Inflammatory macrophage (primary cell): Measurements from ENCODE around the gene ZNF337.
"Not testable (repeated sequence)": the region's sequence is repeated elsewhere in the genome, so short reads cannot be mapped to it uniquely, and the experiment has no call there.

ENCODE experiments used
- DNase-seq, 2 donors: peaks; one replicate each; pipeline ENCODE4 v3.0.0-alpha.2; 2020 to 2022

The ZNF337 gene

DNA sequence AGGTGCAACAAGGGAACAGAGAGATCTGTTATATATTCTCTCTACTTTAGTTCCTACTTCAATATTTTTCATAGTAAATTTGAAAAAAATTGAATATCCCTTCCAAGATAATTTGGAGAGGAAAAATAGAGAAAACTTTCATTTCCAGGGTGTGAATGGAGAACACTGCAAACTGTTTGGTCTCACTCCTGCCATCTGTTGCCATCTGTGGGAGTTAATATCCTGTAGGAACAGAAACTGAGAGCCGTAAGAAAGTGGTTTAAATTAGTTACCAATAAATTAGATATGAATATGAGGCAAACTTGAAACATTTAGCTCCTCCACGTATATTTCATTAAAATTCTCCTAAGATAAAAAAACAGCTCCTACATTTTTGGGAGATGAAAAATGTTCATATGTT lies 4.2 kb downstream of the ZNF337 start:
- DNase-seq, result no peak

GRCh38 chr20:25690427-25690826 lies 6.2 kb downstream of the ZNF337 start:
- no peak for DNase-seq

DNA sequence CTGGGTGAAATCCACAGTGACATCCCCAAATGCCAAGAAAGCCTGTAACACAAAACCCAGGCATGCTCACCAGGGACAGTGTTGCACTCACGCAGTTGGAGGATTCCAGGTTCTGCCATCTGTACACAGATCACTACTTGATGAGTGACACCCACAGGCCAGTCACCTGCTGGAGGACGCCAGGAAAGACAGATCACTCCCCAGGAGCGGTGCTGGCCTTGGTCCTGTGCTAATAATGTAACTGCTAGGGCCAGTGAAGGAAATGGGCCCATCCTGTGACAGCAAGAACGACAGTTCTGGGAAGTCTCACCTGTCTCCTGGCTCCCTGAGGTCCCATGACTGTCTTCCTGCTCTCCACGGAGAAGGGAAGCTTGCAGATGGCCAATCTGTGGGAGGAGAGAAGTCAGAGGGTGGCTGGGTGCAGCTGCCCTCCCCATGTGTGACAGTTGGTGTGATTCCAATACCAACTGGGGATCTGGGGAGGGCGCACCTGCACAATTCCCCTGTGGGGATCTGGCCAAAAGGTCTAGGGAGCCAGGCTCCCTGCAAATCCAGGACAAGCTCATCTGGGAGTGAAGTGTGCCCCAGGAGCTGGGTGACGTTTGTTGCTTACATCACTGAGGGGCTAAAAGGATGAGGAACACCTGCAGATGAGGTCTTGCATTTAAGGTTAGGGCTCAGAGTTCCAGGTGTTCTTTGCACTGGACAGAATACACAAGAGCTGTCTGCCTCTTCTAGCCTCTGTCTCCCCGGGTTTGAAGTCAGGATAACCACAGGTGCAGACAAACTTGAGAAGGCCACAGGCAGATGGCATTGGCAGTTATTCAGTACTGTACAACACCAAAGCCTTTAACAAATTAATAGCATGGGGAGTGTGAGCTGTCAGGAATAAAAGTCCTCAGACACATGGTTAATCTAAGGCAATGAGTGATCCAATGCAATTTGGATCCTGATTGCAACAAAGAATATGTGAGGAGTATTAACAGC lies 10.3 kb downstream of the ZNF337 start:
- no peak for DNase-seq

DNA sequence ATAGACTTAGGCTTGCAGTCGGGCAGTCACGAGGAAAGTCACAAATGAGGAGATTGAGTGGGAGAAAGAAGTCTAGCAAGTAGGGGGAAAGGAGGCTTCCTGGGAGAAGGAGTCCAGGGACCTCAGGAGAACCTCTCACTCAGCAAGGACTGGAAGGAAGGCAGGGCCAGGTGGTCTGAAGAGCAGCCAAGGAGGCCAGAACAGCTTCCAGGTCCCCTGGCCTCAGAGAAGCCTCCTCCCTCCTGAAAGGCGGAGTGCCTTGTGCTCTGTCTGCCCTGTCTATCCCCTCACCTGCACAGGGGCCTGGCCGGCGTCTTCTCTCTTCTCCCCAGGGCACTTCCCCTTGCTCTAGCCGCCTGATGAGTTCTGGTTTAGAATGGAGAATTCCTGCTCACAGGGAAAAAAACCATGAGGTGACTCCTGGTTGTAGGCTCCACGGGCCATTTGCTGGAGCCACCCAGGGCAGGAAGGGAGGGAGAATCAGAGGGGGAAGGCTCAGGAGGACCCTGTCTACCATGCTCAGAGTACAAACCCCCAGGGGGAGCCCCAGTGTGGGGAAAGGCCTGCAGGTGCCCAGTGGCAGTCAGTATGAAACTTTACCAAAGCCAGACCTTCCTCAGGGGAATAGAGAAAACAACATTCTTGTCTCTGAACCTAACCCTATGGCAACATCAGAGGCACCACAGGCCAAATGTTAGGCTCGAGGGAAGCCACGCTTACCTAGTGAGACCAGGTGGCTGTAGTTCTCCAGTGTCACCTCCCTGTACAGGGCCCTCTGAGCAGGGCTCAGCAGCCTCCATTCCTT lies 11.2 kb downstream of the ZNF337 start:
- DNase-seq, result no peak

- DNase-seq, result not testable (repeated sequence)
Observed at GRCh38 chr20:25683826-25684225, 12.8 kb downstream of the ZNF337 start.

DNA sequence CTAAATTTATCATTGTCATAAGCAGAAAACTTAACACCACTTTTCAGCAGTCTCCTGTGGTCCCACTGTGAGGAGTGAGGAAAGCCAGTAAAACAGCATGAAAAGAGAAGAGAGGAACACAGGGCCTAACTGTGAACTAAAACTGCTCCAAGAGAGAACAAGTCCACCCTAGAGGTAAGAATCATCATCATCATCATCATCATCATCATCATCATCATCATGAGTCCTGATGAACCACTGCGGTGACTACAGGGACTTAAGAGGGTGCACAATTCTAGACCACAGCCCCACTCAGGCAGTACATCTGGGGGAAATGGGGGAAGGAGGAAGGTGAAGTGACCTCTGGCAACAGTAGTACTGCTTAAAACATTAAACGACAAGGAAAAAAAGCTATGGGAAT lies 13.6 kb downstream of the ZNF337 start:
- DNase-seq, result no peak

- peak in 1 of 2 donors; percentile 60 for DNase-seq
Observed at GRCh38 chr20:25676164-25676809, 20.4 kb downstream of the ZNF337 start.

GRCh38 chr20:25675161-25675560 lies 21.5 kb downstream of the ZNF337 start:
- peak in 1 of 2 donors; percentile 36 for DNase-seq

- peak; percentile 66 to 75 for DNase-seq
Observed at GRCh38 chr20:25672659-25673235, 23.9 kb downstream of the ZNF337 start.

- no peak for DNase-seq
Observed at GRCh38 chr20:25669826-25670422, 26.7 kb downstream of the ZNF337 start.

DNA sequence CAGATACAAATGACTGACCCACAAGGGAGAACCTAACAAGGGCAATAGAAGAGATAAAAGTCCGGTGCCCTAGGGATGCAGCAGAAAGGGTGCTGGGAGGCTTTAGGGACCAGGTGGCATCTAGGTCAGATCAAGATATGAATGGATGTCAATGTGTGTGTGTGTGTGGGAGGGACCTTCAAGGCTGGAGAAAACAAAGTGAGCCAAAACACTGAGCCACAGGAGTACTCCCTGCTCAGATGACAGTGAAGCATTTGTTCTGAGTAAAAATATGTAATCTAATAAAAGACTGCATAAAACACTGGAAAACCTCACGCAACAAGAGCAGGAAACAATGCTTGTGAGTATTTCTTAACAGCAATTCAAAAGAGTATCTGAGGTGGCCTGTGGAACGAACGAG lies 28.2 kb downstream of the ZNF337 start:
- DNase-seq, result no peak

GRCh38 chr20:25659999-25660398 lies 36.7 kb downstream of the ZNF337 start:
- DNase-seq, result peak; percentile 33 to 59

- DNase-seq, result no peak
Observed at GRCh38 chr20:25654487-25654886, 42.2 kb downstream of the ZNF337 start.

- not testable (repeated sequence) for DNase-seq
Observed at GRCh38 chr20:25652866-25653265, 43.8 kb downstream of the ZNF337 start.

DNA sequence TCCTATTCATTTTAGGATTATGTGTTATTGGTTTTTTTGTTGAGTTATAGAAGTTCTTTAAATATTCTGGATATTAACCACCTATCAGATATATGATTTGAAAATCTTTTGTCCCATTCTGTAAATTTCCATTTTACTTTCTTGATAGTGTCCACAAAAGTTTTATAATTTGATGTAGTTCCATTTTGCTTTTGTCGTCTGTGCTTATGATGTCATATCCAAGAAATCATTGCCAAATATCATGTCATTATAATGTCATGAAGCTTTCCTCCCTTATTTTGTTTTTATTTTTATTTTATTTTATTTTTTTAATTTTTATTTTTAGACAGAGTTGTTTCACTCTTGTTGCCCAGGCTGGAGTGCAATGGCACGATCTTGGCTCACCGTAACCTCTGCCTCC lies 51.8 kb downstream of the ZNF337 start:
- DNase-seq, result no peak

DNA sequence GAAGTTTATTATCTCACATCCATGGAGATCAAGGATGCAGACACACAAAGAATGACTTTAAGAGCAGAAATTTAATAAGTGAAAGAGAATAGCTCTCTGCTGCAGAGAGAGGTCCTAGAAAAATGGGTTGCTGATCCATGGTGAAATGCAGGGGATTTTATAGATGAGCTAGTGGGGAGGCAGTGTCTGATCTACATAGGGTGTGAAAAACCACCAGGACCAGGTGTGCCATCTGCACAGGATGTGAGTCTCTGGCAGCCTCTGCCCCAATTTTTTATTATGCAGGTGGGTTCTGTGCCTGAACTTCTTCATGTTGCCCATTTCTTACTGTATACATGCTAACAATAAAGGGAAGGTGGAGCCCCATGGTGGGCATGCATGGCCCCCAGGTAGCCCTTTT lies 52.9 kb downstream of the ZNF337 start:
- DNase-seq, result no peak

DNA sequence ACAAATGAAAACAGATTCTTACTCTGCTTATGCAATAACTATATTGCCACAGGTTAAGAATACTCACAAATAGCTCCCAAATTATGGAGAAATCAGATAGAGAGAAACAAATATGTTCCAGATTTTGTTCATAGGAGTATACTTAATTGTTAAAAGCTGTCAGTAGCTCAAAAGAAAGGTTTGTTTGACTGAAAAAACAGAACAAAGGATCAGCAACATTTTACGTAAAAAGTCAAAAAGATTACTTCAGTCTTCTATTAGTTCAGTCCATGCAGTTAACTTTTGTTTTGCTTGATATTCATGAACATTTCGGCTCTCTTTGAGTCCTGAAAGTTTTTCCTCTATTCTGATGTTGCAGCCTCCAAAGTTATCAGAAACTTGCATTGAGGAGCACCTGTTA lies 59.4 kb downstream of the ZNF337 start:
- no peak for DNase-seq

DNA sequence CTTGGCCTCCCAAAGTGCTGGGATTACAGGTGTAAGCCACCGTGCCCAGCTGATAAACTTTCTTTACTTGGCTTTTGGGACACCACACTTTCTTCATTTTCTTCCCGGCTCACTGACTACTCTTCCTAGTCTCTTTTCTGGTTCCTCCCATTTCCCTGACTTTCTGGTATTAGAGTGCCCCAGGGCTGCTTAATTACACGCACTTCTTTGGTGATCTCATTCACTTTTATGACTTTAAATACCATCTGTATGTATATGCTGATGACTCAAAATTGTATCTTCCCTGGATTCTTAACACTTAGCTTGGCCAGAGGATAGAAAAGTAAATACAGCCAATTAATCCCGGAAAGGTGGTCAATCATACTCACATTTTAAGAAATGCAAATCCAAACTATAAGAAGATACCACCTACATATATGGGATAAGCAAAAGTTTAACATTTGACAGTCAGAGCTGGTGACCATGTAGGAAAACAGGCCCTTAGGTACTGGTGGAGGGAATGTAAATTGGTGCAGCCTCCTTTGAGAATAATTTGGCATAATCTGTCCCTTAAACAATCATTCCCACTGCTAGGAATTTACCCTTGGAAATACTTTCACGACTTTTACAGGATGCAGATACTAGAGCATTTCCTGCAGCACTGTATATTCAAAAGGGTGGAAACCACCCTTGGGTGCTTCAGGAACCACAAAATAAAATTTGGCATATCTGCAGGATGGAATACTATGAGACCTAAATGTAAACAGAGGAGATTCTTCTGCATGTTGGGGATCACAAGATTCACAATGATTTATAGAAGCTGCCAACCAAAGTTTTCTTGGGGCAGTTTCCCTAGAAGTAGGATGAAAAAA lies 63.5 kb downstream of the ZNF337 start:
- no peak for DNase-seq

DNA sequence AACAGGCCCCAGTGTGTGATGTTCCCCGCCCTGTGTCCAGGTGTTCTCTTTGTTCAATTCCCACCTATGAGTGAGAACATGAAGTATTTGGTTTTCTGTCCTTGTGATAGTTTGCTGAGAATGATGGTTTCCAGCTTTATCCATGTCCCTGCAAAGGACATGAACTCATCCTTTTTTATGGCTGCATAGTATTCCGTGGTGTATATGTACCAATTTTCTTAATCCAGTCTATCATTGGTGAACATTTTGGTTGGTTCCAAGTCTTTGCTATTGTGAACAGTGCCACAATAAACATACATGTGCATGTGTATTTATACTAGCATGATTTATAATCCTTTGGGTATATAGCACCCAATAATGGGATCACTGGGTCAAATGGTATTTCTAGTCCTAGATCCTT lies 66.0 kb downstream of the ZNF337 start:
- DNase-seq, result not testable (repeated sequence)

DNA sequence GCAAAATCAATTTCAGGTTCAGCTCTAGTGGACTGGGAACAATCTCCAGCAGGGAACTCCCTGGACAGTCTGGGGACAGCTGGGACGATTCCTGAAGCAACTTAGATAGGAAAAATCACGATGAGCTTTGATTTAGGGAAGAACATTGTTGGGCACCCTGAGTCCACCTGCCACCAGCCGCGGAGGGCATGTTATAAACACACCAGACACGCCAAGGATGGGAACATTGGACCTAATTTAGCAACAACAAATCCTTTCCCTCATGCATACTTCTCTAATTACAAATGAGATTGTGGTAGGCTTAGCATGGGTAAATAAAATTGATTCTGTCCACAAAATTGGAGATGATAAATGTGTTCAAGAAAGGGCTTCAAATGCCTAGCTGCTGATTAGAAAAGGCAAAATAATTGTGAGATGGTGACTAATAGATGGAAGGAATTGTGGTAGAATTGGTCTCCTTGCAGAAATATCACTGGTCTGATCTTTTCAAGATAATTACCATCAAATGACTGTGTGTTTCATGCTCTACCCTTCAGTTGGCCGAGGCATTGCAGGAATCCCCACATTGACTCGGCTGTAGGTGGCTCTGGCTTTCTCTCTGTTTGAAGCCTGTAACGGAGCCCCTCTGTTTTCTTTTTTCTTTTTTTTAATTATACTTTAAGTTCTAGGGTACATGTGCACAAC lies 66.7 kb downstream of the ZNF337 start:
- no peak for DNase-seq

DNA sequence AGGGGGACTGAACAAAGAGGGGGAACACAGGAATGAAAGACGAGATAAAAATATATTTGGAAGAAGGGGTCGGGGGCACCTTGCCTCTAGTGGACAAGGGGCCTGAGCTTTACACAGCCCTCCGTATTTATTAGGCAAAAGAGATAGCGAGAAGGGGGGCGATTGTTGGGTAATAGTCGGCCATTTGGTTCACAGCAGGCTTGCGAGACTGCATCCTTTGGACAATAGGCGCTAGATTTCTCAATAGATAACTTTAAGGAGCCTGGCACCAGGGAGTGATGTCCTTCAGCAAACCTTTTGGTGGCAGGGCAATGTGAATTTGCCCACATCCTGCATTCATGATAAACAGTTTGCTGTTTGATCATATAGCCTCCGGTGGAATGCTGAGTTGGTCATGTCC lies 69.9 kb downstream of the ZNF337 start:
- DNase-seq, result no peak
